ENCODE results near the gene HLCS.

Gene HLCS

DNA sequence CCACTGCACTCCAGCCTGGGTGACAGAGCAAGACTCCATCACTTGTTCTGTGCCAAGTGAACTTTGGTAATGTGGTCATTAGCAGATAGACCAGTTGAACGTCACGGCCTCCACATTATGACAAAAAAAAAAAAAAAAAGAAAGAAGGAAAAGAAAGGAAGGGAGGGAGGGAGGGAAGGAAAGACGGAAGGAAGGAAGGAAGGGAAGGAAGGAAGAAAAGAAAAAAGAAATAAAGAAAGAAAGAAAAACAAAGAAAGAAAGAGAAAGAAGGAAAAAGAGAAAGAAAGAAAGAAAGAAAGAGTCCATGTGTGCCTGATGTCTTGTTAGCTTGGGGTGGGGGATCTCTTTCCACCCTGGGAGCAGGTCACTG is 222.3 kb downstream of the HLCS start:
- TF ChIP-seq, protein P1, sequence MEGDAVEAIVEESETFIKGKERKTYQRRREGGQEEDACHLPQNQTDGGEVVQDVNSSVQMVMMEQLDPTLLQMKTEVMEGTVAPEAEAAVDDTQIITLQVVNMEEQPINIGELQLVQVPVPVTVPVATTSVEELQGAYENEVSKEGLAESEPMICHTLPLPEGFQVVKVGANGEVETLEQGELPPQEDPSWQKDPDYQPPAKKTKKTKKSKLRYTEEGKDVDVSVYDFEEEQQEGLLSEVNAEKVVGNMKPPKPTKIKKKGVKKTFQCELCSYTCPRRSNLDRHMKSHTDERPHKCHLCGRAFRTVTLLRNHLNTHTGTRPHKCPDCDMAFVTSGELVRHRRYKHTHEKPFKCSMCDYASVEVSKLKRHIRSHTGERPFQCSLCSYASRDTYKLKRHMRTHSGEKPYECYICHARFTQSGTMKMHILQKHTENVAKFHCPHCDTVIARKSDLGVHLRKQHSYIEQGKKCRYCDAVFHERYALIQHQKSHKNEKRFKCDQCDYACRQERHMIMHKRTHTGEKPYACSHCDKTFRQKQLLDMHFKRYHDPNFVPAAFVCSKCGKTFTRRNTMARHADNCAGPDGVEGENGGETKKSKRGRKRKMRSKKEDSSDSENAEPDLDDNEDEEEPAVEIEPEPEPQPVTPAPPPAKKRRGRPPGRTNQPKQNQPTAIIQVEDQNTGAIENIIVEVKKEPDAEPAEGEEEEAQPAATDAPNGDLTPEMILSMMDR (IDR thresholded peaks at IDR 0.05; ENCODE audit: low read depth, low read length), result no peak
- DNase-seq (ENCODE audit: low read depth in 2 of 2), result no peak

DNA sequence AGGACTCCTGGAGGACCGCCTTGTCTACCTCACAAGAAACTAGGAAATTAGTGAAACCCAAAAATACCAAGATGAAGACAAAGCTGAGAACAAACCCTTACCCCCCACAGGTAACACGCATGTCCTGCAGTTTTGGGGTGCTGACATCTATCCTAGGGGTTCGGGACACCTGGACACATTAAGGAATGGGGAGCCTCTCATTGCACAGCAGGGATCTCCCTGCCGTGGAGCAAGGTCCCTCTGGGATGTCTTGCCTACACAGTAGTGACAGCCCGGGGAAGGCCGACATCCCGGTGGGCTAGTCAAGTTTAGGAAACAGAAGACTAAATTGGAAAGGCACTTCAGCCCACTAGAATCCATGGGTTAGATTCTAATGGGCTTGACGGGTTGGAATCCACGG is 223.0 kb downstream of the HLCS start:
- TF ChIP-seq, protein P1 (IDR thresholded peaks at IDR 0.05; ENCODE audit: low read depth, low read length), result no peak

More for the DNA sequence above, 222.3 kb downstream of the HLCS start:
- no peak overlapping the region for H3K4me3 ChIP-seq (replicated peaks in 1 of 2; ENCODE audit: low read depth in 2 of 2, low read length in 2 of 2)

DNA sequence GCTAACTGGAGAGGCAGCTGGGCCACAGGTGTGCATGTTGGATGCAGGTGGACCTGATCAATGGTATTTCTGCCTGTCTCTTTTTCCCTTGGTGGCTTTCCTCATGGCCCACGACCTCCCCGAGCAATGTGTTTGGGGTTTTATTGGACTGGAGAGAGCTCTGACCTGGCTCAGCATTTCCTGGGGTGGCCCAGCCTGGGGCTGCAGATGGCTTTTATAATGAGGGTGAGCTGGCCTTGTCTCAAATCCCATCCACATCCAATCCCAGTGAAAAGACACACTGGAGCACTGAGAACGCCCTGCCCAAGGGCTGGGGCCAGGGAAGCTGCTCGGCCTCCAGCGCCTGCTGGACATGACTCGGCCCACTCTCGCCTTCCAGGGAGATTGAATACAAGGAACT is 223.5 kb downstream of the HLCS start:
- H3K4me3 ChIP-seq (replicated peaks in 1 of 2; ENCODE audit: low read depth in 2 of 2, low read length in 2 of 2), result no peak overlapping the region
- TF ChIP-seq, protein P1 (IDR thresholded peaks at IDR 0.05; ENCODE audit: low read depth, low read length), result no peak
- DNase-seq (ENCODE audit: low read depth in 2 of 2), result no peak

More for the DNA sequence above, 223.0 kb downstream of the HLCS start:
- no peak for DNase-seq (ENCODE audit: low read depth in 2 of 2)
- no peak overlapping the region for H3K4me3 ChIP-seq (replicated peaks in 1 of 2; ENCODE audit: low read depth in 2 of 2, low read length in 2 of 2)

DNA sequence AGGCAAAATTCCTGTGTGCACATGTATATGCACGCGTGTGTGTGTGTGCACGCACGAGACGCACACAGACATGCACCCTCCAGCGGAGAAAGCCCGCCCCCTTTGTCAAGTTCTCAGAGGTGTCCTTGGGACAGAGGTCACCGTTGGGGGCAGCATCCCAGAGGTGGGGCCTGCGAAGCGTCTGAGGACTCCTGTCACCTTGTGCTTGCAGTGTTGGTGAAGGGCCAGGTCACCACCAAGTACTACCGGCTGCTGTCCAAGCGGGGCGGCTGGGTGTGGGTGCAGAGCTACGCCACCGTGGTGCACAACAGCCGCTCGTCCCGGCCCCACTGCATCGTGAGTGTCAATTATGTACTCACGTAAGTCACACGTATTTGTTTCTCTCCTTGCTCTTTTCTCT is 225.0 kb downstream of the HLCS start:
- H3K4me3 ChIP-seq (replicated peaks in 1 of 2; ENCODE audit: low read depth in 2 of 2, low read length in 2 of 2), result no peak overlapping the region
- DNase-seq (ENCODE audit: low read depth in 2 of 2), result no peak
- TF ChIP-seq, protein P1 (IDR thresholded peaks at IDR 0.05; ENCODE audit: low read depth, low read length), result no peak

DNA sequence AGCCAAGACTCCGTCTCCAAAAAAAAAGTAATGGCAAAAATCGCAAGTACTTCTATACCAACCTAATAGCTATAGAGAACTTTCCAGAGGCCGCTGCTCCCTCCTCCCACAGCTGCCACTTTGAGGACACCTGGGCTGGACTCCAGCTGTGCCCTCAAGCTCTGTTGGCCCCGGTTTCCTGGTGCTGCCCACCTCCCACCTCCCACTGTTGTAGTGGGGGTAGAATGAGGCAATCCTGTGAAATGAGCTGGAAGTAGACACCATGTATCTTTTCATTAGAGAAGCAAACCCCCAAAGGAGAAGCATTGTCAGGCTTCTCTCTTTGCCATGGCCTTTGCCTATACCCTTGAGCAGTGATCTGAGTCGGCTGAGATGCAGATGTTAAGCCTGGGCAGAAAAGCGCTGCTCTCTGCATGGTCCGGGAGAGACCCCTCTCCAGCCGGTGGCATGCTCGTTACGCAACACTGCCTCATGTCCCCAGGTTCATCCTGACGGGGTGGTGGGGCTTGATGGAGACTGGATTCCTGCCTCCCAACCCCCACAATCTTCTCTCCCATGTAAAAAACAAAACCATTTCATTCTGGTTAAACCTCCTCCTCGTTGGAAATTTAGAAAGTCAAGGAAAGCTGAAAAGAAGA is 227.9 kb downstream of the HLCS start:
- TF ChIP-seq, protein P1 (IDR thresholded peaks at IDR 0.05; ENCODE audit: low read depth, low read length), result no peak
- no peak for DNase-seq (ENCODE audit: low read depth in 2 of 2)
- no peak overlapping the region for H3K4me3 ChIP-seq (replicated peaks in 1 of 2; ENCODE audit: low read depth in 2 of 2, low read length in 2 of 2)

DNA sequence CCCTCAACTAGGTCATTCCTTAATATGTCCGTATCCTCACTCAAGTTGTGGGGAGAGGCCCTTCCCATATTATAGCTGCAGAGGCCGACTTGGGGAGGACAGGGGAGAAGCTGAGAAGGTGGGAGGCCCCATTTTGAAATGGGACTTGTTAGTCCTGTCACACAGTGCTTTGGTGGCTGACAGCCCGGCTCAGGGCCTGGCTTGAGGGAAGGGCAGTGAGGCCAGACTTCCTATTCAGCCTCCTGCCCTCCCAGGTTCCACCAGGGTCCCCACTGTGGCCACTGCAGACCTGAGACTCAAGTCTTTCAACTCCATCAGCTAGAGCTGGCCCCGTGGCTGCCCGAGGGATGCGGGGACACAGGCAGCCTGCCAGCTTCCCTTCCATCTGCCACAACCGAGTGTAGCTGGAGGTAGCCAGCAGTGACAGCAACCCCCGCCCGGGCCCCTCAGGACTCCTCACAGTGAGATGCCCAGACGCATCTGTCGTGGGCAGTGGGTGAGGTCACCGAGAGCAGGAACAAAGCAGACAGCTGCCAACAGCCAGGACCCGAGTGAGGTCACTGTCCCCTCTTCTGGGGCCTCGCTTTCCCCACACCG is 230.6 kb downstream of the HLCS start:
- TF ChIP-seq, protein P1 (IDR thresholded peaks at IDR 0.05; ENCODE audit: low read depth, low read length), result no peak
- no peak for DNase-seq (ENCODE audit: low read depth in 2 of 2)
- H3K4me3 ChIP-seq (replicated peaks in 1 of 2; ENCODE audit: low read depth in 2 of 2, low read length in 2 of 2), result no peak overlapping the region

DNA sequence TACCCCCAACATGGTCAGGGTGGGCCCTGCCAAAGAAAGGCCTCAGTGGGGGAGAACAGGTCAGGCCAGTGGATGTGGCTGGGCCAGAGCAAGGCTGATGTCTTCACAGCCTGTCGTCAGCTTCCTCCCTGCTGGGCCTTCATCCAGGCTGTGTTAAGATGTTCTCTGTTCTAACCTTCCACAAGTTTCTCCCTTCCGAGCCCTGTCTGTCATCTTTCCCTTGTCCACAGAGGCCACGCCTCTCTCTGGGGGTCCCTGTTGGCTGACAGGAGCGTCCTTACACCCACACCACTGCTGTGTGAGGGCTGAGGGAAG is 231.3 kb downstream of the HLCS start:
- TF ChIP-seq, protein P1 (IDR thresholded peaks at IDR 0.05; ENCODE audit: low read depth, low read length), result no peak
- no peak overlapping the region for H3K4me3 ChIP-seq (replicated peaks in 1 of 2; ENCODE audit: low read depth in 2 of 2, low read length in 2 of 2)
- no peak for DNase-seq (ENCODE audit: low read depth in 2 of 2)

All from cardiac fibroblast (primary cell).